ENCODE measurements around the gene TBCC. TPM values are rescaled to one million over a fixed set of nuclear protein-coding genes. Genes with fewer than 3 reads are reported as not detected.

The TBCC gene
- total and polyA plus RNA-seq, 2 of the 8 experiments (the other 6 are each of a cell fraction or from before 2014, with no cell fraction given), result 22.7 to 25.5 TPM

- TF ChIP-seq POU5F1 (IDR thresholded peaks at IDR 0.05; ENCODE audit: low read depth, low read length) (no peak), POLR2AphosphoS5 (IDR thresholded peaks at IDR 0.05; ENCODE audit: low read depth, low read length) (no peak), CBX8 (IDR thresholded peaks at IDR 0.05; ENCODE audit: borderline replicate concordance, low read depth, low read length) (no peak), KDM1A (IDR thresholded peaks at IDR 0.05; ENCODE audit: borderline replicate concordance, low read length) (no peak), TAF1 (IDR thresholded peaks at IDR 0.05; ENCODE audit: low read depth, low read length) (no peak), RNF2 (IDR thresholded peaks at IDR 0.05; ENCODE audit: borderline replicate concordance, low read depth, low read length, missing control alignments, poor library complexity, severe bottlenecking) (no peak), RAD21 (IDR thresholded peaks at IDR 0.05 in 1 of 2, conservative IDR thresholded peaks at IDR 0.05 in 1 of 2; ENCODE audit: low read depth in 2 of 2, low read length in 2 of 2) (no peak), CHD2 (IDR thresholded peaks at IDR 0.05; ENCODE audit: low read length) (no peak), EZH2 (IDR thresholded peaks at IDR 0.05; ENCODE audit: low read depth, low read length, severe bottlenecking) (no peak)
- 91% methylated on average over 3 of the region's 3 CpGs; no CpG with 5 or more reads in 1 of the 2 experiments for WGBS, 2 experiments (ENCODE audit: extremely low coverage in 1 of 2, insufficient coverage in 1 of 2, insufficient read length in 1 of 2, insufficient replicate concordance in 2 of 2, low coverage in 1 of 2, low lambda C conversion rate in 2 of 2, missing lambda C conversion rate in 1 of 2)
Measured at GRCh38 chr6:42740725-42741124, 5.2 kb downstream of the TBCC start.

More at GRCh38 chr6:42740725-42741124, 5.2 kb downstream of the TBCC start:
- Histone ChIP-seq H3K9ac (replicated peaks in 1 of 4; ENCODE audit: extremely low read depth in 1 of 4, low read depth in 3 of 4, low read length in 3 of 4) (no peak overlapping the region), H3K79me2 (ENCODE audit: control insufficient read depth in 1 of 2, insufficient read depth in 2 of 2, low read length in 2 of 2) (peaks cover 0 to 19% of the 10 kb centered on the region in 2 experiments; a peak in 3 of 4 replicates), H3K14ac (ENCODE audit: insufficient read length) (no peak overlapping the region), H3K27me3 (replicated peaks in 1 of 4; ENCODE audit: control insufficient read depth in 3 of 4, extremely low read depth in 1 of 4, insufficient read depth in 3 of 4, low read length in 3 of 4) (no peaks in the 10 kb centered on the region), H3K23ac (ENCODE audit: insufficient read length) (no peak overlapping the region), H2BK20ac (ENCODE audit: low read length) (no peak overlapping the region), H3K4ac (replicated peaks; ENCODE audit: insufficient read length, low read depth, low read length) (no peak overlapping the region), H2AK5ac (ENCODE audit: low read depth, low read length) (no peak overlapping the region), H3K27ac (ENCODE audit: low read depth, low read length) (no peak overlapping the region), H3K9me3 (ENCODE audit: insufficient read depth in 2 of 2, low read depth in 1 of 2, low read length in 1 of 2) (no peaks in the 10 kb centered on the region), H4K20me1 (replicated peaks in 1 of 2; ENCODE audit: control insufficient read depth in 1 of 2, insufficient read depth in 2 of 2, low read length in 2 of 2) (peaks cover 5 to 6% of the 10 kb centered on the region in 2 experiments), H3K79me1 (ENCODE audit: low read depth, low read length) (peaks cover 8% of the 10 kb centered on the region; the same call in 1 of the 2 replicates), H4K91ac (replicated peaks; ENCODE audit: insufficient read length, low read length) (no peak overlapping the region), H2BK5ac (ENCODE audit: low read depth, low read length) (no peak overlapping the region), H3K4me2 (ENCODE audit: insufficient read depth in 1 of 2, low read depth in 2 of 2, low read length in 2 of 2) (no peak overlapping the region), H3K18ac (ENCODE audit: extremely low read depth, low read length) (no peak overlapping the region), H3K23me2 (ENCODE audit: low read depth, low read length) (peaks cover 6% of the 10 kb centered on the region), H2BK120ac (replicated peaks; ENCODE audit: low read depth, low read length) (no peak overlapping the region), H3K4me3 (ENCODE audit: extremely low read depth in 1 of 4, insufficient read depth in 2 of 4, low read depth in 3 of 4, low read length in 4 of 4) (no peak overlapping the region), H2AFZ (ENCODE audit: low read length) (no peak overlapping the region), H3K4me1 (replicated peaks in 1 of 4; ENCODE audit: control insufficient read depth in 3 of 4, insufficient read depth in 4 of 4, low read length in 3 of 4) (peaks cover 0 to 5% (median 3%) of the 10 kb centered on the region in 4 experiments; a peak in 3 of 7 replicates), H2BK15ac (ENCODE audit: low read length) (no peak overlapping the region), H4K5ac (ENCODE audit: insufficient read length, low read depth, low read length) (no peak overlapping the region), H4K8ac (ENCODE audit: extremely low read depth, insufficient read depth, low read length) (no peak overlapping the region), H3K56ac (replicated peaks; ENCODE audit: insufficient read length, low read depth, low read length) (no peak overlapping the region), H2BK12ac (ENCODE audit: low read depth, low read length) (no peak overlapping the region), H3K36me3 (ENCODE audit: control insufficient read depth in 2 of 4, insufficient read depth in 4 of 4, low read length in 3 of 4) (no peaks in the 10 kb centered on the region)
- POLR2A ChIA-PET (ENCODE audit: partially characterized antibody), result interaction anchor here (0.6 to 1.8 kb wide), 3 partner anchors 16 to 139 kb away, joined by 3 to 4 read pairs (median 3); partner anchors contain the start of gene RPL7L1
- no peak for FAIRE-seq
- DNase-seq (ENCODE audit: low read depth in 1 of 2, low spot score in 2 of 2), result no peak
- CTCF ChIA-PET (ENCODE audit: partially characterized antibody), result interaction anchor here (0.7 to 2.4 kb wide), 2 partner anchors 14 to 61 kb away, joined by 3 to 7 read pairs; no protein-coding TSS in a partner anchor
